H1 (cell line): ENCODE data around the gene ANKIB1. TPM values are rescaled to one million over a fixed set of nuclear protein-coding genes. Genes with fewer than 3 reads are reported as not detected.
A peak's percentile ranks its signal among the peaks of the same experiment; 100 is the strongest.

Experiments
- ASH2L ChIP-seq: fragments of 200-600, 300-600 bp; sonication (generic); IDR thresholded peaks from one replicate; pipeline ENCODE4 v1.7.1; 2017; ENCODE audit warnings: low read length
- BACH1 ChIP-seq: IDR thresholded peaks from 2 replicates; pipeline ENCODE4 v1.6.1; 2012; ENCODE audit warnings: low read length, improper control_type of control experiment
- CHD2 ChIP-seq: IDR thresholded peaks from 2 replicates; pipeline ENCODE4 v1.6.1; 2012; ENCODE audit warnings: low read length, improper control_type of control experiment
- CREB1 ChIP-seq: IDR thresholded peaks from 2 replicates; pipeline ENCODE4 v1.6.1; 2012; ENCODE audit warnings: inconsistent platforms
- EGR1 ChIP-seq: IDR thresholded peaks from 2 replicates; pipeline ENCODE4 v1.6.1; 2011; ENCODE audit warnings: low read depth, low read length, borderline replicate concordance
- EZH2 ChIP-seq: fragments of 200-600 bp; sonication (generic); IDR thresholded peaks from 2 replicates; pipeline ENCODE4 v1.7.1; 2012; ENCODE audit warnings: low read depth, mild to moderate bottlenecking, moderate library complexity, low read length, inconsistent platforms; ENCODE audit not compliant: severe bottlenecking
- HDAC2 ChIP-seq, 2 experiments: fragments of 300-600 bp in 1 of 2; sonication (generic) in 1 of 2; IDR thresholded peaks; 2 replicates each; pipeline ENCODE4 v1.6.1; 2011 to 2012; ENCODE audit warnings: low read depth in 2 of 2, low read length in 2 of 2, mild to moderate bottlenecking in 2 of 2, moderate library complexity in 2 of 2, borderline replicate concordance in 1 of 2, inconsistent platforms in 1 of 2
- KDM4A ChIP-seq: IDR thresholded peaks from one replicate; pipeline ENCODE4 v1.7.1; 2012; ENCODE audit warnings: low read depth, mild to moderate bottlenecking, moderate library complexity, low read length, inconsistent platforms; ENCODE audit not compliant: severe bottlenecking
- KDM5A ChIP-seq: fragments of 200-600 bp; IDR thresholded peaks from 2 replicates; pipeline ENCODE4 v1.7.1; 2012; ENCODE audit warnings: mild to moderate bottlenecking, low read length, inconsistent platforms, mixed read lengths
- MAX ChIP-seq: IDR thresholded peaks from 2 replicates; pipeline ENCODE4 v1.6.1; 2012; ENCODE audit warnings: inconsistent platforms
- NANOG ChIP-seq: IDR thresholded peaks from 2 replicates; pipeline ENCODE4 v1.6.1; 2011; ENCODE audit warnings: low read length, low read depth, mild to moderate bottlenecking, inconsistent platforms; ENCODE audit not compliant: insufficient read depth, poor library complexity, severe bottlenecking
- POLR2A ChIP-seq, 2 experiments: IDR thresholded peaks; 1 replicate in 1 of 2; 2 replicates in 1 of 2; pipeline ENCODE4 v1.6.1; 2011; ENCODE audit warnings: low read depth in 2 of 2, low read length in 2 of 2, mild to moderate bottlenecking in 2 of 2; ENCODE audit errors: control extremely low read depth in 1 of 2
- RAD21 ChIP-seq, 2 experiments: IDR thresholded peaks in 1 of 2; conservative IDR thresholded peaks in 1 of 2; 2 replicates each; pipeline ENCODE4 v1.6.1; 2011; ENCODE audit warnings: low read depth in 2 of 2, low read length in 2 of 2, improper control_type of control experiment in 1 of 2, inconsistent platforms in 1 of 2, mild to moderate bottlenecking in 1 of 2, moderate library complexity in 1 of 2
- RNF2 ChIP-seq: fragments of 200-900, 300-1000 bp; sonication (generic); IDR thresholded peaks from 2 replicates; pipeline ENCODE4 v1.7.1; 2016; ENCODE audit warnings: borderline replicate concordance, low read depth, mild to moderate bottlenecking, antibody characterized with exemption, low read length; ENCODE audit not compliant: poor library complexity, severe bottlenecking; ENCODE audit errors: missing control alignments
- SIN3A ChIP-seq, 2 experiments: IDR thresholded peaks in 1 of 2; conservative IDR thresholded peaks in 1 of 2; 2 replicates each; pipeline ENCODE4 v1.6.1; 2011 to 2012; ENCODE audit warnings: low read length in 2 of 2, improper control_type of control experiment in 1 of 2, low read depth in 1 of 2, mild to moderate bottlenecking in 1 of 2
- SP2 ChIP-seq: IDR thresholded peaks from 2 replicates; pipeline ENCODE4 v1.6.1; 2012; ENCODE audit warnings: mild to moderate bottlenecking, low read length, inconsistent platforms
- SRF ChIP-seq: IDR thresholded peaks from 2 replicates; pipeline ENCODE4 v1.6.1; 2011; ENCODE audit warnings: mild to moderate bottlenecking, low read depth, low read length, moderate library complexity
- TAF7 ChIP-seq: optimal IDR thresholded peaks from 2 replicates; pipeline ENCODE3; 2011; ENCODE audit warnings: low read depth, mild to moderate bottlenecking, inconsistent platforms, low read length, moderate library complexity, borderline replicate concordance
- TBP ChIP-seq: IDR thresholded peaks from 2 replicates; pipeline ENCODE4 v1.6.1; 2011; ENCODE audit warnings: low read depth, low read length, improper control_type of control experiment
- USF2 ChIP-seq: IDR thresholded peaks from 2 replicates; pipeline ENCODE4 v1.6.1; 2011; ENCODE audit warnings: low read length, improper control_type of control experiment
- YY1 ChIP-seq: IDR thresholded peaks from 2 replicates; pipeline ENCODE4 v1.6.1; 2011; ENCODE audit warnings: low read depth, mild to moderate bottlenecking, low read length
- ZNF274 ChIP-seq: IDR thresholded peaks from 2 replicates; pipeline ENCODE4 v1.7.0; 2012; ENCODE audit warnings: low read length, borderline replicate concordance; ENCODE audit errors: extremely low read depth
- polyA plus RNA-seq, 7 experiments: library from polyadenylated mRNA; depleted of rRNA in 3 of 7; stranded (reverse) in 5 of 7; unstranded in 2 of 7; fragments of >200 nt in 5 of 7; fragments of 200-250 nt in 2 of 7; gene quantifications; 1 replicate in 5 of 7; 2 replicates in 1 of 7; 4 replicates in 1 of 7; pipeline versions ENCODE4 v1.2.1 to v1.2.3, GENCODE V29; 2011 to 2013; ENCODE audit warnings: missing spikeins in 2 of 7, mixed read lengths in 2 of 7
- total RNA-seq: library from RNA; stranded (reverse); fragmentation: NEBNext Ultra II Directional; extraction: Animal tissue kit (Norgen Biotek cat#: 25700); gene quantifications from 2 replicates; pipeline ENCODE4 v1.2.1, GENCODE V29; 2021

The ANKIB1 gene
- total and polyA plus RNA-seq, 2 of the 8 experiments (the other 6 are each of a cell fraction or from before 2014, with no cell fraction given) = 19.2 to 43.0 TPM

- no peak for TF ChIP-seq SP2
- peak; percentile 84 for TF ChIP-seq TBP
- TF ChIP-seq RNF2 = no peak
- TF ChIP-seq SRF = no peak
- peak in 1 of 2 experiments; percentile 93; a peak in 1 of 4 replicates for TF ChIP-seq RAD21 (IDR thresholded peaks at IDR 0.05 in 1 of 2, conservative IDR thresholded peaks at IDR 0.05 in 1 of 2; ENCODE audit: low read depth in 2 of 2, low read length in 2 of 2)
- TF ChIP-seq HDAC2 (IDR thresholded peaks at IDR 0.05; ENCODE audit: borderline replicate concordance in 1 of 2, low read depth in 2 of 2, low read length in 2 of 2) = no peak
- TF ChIP-seq POLR2A (IDR thresholded peaks at IDR 0.05; ENCODE audit: control extremely low read depth in 1 of 2, low read depth in 2 of 2, low read length in 2 of 2) = peak; percentile 76 to 89
- 0 out of 2 replicates have a peak, but pooled peaks have one; percentile 27 for TF ChIP-seq EGR1
- TF ChIP-seq MAX = no peak; the same call in 1 of the 2 replicates
- no peak for TF ChIP-seq ZNF274
- TF ChIP-seq ASH2L = peak; percentile 70
- peak; percentile 85 for TF ChIP-seq TAF7
- no peak for TF ChIP-seq BACH1
- TF ChIP-seq EZH2 = no peak
- peak; percentile 59 for TF ChIP-seq USF2
- peak; percentile 92 for TF ChIP-seq KDM4A
- no peak for TF ChIP-seq NANOG
- TF ChIP-seq KDM5A = peak; percentile 66; the same call in 1 of the 2 replicates
- TF ChIP-seq CREB1 = no peak
- no peak for TF ChIP-seq CHD2
- peak; percentile 79 for TF ChIP-seq YY1
- TF ChIP-seq SIN3A (conservative IDR thresholded peaks at IDR 0.05 in 1 of 2, IDR thresholded peaks at IDR 0.05 in 1 of 2; ENCODE audit: low read depth in 1 of 2, low read length in 2 of 2) = peak in 1 of 2 experiments; percentile 65; a peak in 3 of 4 replicates
Observed at GRCh38 chr7:92447345-92448204, 201.8 kb downstream of the ANKIB1 start, which contains the start of gene GATAD1 (continued).
